HG02798 (cell line): ENCODE data around the gene PRDM10.
"Not testable (repeated sequence)": the region's sequence is repeated elsewhere in the genome, so short reads cannot be mapped to it uniquely, and the experiment has no call there.

ENCODE experiments used
- ATAC-seq: cut with Tn5 transposase; IDR thresholded peaks from one replicate; pipeline ENCODE4 v1.9.1; 2021; ENCODE audit warnings: mild to moderate bottlenecking; ENCODE audit not compliant: unreplicated experiment, poor library complexity

Gene PRDM10

GRCh38 chr11:129978447-129978846 is 24.2 kb downstream of the PRDM10 start:
- no peak for ATAC-seq

DNA sequence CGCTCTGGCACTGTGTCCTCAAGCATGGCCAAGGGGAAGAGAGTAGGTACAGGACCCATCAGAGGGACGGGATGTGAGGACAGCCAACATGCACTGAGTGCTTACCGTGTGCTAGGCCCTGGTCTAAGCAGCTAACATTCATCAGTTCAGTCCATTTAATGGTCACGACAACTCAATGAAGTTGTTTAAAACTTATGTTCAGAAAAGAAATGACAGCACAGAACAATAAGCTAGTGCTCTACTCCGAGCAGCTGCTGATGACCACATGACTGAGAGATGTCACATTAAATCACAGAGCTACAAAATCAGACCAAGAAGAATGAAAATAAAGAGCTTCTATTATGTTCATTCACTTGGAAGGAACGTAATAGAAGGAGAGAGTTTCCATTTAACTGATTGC is 26.3 kb downstream of the PRDM10 start:
- ATAC-seq = no peak

DNA sequence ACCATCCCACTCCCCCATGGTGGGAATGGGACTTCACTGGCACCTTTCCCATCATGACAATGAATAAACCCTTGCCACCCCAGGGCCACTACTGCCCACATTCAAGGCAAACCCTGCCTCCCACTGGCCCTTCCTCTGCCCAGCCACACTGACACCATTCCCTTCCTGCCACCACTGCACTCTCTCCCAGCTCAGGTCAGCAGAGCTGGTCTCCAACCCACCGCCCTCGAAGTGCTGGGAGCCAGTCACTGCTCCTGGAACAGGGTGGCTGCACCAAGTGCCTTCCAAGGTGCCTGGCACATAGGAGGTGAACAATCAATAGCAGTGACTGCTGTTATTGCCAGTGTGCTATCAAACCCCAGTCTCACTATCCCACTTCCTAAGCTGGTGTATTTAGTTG is 27.1 kb downstream of the PRDM10 start:
- ATAC-seq = no peak

DNA sequence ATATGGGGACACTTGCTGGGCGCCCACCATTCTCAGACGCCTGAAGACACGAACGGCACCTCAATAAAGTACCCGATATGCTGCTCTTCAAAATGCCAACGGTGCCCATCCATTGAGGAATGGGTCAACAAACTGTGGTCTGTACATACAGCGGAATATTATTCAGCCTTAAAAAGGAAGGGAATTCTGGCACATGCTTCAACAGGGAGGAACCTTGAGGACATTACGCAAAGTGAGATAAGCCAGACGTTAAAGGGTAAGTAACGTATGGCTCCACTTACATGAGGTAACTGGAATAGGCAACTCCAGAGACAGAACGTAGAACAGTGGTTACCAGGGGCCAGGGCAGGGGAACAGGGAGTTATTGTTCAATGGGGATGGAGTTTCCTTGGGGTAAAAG is 28.0 kb downstream of the PRDM10 start:
- ATAC-seq = no peak

- no peak for ATAC-seq
These were observed 28.4 kb downstream of the PRDM10 start for GRCh38 chr11:129974237-129974636.

DNA sequence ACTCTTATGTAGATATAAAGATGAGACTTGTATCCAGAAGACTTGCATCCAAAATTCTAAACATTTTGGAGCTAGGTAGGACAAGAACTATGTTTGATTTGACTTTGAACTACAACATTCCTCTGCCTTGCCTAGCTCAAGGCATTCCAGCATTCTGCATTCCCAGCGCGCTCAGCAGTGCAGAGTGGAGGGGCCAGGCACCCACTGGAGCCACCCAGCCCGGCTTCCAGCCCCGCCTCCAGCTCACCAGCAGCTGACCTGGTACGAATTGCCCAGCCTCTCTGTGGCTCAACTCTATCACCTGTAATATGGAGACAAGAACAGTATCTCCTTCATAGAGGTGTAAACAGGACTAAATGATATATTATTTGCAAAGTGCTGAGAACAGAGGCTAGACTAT is 28.8 kb downstream of the PRDM10 start:
- no peak for ATAC-seq

GRCh38 chr11:129973068-129973467 is 29.6 kb downstream of the PRDM10 start:
- peak; percentile 77 for ATAC-seq

DNA sequence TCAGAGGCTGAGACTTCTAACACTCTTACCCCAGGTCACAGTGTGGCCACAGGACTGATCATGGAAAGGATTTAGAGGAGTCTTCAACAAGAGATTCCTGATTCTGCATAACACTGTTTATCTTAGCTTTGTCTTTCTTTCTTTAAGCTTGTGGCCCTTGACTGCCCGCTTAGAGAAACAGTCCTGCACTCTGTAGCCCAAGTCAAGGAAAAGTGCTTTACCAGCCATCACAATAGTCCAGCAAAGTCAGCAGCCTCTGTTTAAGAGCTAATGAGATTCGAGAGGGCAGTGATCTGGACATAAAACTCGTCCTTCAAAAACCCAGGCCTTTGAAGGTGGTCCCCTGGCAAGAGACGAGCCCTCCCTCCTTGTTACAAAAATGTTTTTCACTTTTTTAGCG is 30.0 kb downstream of the PRDM10 start:
- no peak for ATAC-seq

DNA sequence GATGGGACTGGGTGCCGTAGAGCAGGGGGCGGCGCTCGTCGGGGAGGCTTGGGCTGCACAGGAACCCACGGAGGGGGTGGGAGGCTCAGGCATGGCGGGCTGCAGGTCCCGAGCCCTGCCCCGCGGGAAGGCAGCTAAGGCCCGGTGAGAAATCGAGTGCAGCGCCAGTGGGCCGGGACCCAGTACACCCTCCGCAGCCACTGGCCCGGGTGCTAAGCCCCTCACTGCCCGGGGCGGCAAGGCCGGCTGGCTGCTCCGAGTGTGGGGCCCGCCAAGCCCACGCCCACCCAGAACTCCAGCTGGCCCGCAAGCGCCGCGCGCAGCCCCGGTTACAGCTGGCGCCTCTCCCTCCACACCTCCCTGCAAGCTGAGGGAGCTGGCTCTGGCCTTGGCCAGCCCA is 30.8 kb downstream of the PRDM10 start:
- ATAC-seq = not testable (repeated sequence)

- ATAC-seq = no peak
These were observed 32.7 kb downstream of the PRDM10 start for GRCh38 chr11:129969920-129970319.

- ATAC-seq = no peak
These were observed 33.8 kb downstream of the PRDM10 start for GRCh38 chr11:129968591-129969419.

GRCh38 chr11:129967996-129968395 is 34.6 kb downstream of the PRDM10 start:
- no peak for ATAC-seq

DNA sequence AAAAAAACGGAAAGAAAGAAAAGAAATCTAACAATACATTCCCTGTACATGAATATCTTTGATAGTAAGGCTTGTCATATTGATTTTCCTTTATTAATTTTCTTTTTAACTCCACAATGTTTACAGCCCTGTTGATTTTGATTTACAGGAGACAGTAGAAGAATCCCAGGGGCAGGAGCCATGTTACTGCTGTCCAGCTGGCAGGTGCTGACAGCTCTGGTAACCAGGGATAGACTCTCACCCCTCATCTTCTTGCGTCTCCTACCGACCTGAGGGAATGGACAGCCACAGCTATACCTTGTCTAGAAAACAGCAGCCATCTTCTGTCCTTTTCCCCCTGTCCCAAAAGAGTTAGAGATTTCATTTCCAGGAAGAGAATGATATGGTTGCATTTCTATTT is 37.4 kb downstream of the PRDM10 start:
- ATAC-seq = no peak

DNA sequence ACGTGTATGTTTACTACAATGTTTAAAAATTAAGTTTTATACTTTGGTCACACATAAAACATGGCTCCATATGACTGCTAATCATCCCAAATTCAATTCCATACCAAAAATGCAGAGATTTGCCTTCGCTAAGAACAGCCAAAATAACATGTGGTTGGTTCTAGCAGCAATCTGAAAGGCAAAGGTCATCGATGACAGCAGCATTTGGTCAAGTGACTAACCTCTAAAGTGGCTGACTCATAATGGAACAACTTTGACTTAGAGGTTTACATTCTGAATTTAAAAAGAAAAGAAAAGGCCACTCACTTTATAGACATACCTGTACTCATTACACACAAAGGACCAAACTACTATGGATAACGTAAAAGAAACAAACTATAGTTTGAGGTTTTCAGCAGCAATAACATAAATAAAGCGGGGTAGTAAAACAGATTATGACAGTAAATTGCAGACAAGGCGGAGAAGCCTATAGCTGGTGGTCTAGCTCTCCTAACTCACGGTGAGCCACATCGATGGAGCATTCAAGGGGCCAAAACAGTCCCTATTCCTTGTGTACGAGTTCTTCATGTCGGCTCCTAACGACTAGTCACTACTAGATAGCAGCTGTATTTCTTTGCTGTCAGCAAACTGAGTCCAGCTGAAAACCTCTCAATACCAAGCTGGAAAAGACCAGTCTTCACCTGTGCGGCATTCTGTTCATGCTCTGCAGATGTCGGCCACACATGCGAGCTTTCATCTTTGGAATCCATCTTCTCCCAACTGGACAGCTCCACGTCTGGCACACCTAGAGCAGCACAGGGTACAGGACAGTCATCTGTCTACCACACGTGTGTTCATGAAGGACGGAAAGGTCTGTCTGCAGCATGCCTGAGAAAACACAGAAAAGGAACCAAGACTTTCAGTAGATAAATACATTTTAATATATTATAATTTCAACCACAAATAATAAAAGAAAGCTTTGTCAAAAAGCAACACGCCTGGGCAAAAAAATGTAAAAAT is 42.1 kb downstream of the PRDM10 start:
- peak; percentile 90 for ATAC-seq

DNA sequence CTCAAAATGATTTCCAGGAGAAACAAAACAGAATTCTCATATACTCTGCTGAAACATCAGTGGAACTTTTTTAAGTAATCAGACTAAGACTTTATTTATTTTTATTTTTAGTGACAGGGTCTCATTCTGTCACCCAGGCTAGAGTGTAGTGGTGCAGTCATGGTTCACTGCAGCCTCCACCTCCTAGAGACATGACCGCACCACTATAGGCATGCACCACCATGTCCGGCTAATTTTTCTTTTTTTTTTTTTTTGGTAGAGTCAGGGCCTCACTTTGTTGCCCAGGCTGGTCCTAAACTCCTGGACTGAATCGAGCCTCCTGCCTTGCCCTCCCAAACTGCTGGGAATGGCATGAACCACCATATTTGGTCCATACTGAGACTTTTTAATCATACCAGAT is 42.9 kb downstream of the PRDM10 start:
- no peak for ATAC-seq

DNA sequence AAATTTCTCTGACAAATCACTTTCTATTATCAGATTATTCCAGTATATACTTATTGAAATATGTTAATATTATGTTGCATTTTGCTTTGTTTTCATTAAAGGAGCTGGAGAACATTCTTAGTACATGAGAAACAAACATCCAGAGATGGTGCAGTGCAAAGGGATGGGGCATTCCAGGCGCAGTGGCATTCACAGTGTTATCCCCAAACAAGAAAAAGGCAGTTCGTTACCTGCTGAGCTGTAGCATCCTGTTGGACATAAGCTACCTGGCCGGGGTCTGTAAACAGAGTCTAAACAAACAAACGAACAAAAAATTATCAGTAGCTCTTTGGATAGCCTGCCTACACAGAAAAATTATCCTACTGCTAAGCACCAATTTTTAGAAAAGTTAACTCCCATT is 47.4 kb downstream of the PRDM10 start:
- no peak for ATAC-seq

DNA sequence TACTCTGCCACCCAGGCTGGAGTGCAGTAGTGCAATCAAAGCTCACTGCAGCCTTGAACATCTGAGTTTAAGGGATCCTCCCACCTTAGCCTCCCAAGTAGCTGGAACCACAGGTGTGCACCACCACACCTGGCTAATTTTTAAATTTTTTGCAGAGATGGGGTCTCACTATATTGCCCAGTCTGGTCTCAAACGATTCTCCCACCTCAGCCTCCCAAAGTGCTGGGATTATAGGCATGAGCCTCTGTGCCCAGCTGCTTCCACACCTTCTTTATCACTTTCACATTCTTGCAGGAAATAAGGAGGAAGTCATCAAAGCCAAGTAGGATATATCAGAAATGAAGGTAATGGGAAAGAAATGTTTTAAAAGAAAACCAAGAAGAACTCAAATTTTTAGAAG is 47.9 kb downstream of the PRDM10 start:
- ATAC-seq = not testable (repeated sequence)

DNA sequence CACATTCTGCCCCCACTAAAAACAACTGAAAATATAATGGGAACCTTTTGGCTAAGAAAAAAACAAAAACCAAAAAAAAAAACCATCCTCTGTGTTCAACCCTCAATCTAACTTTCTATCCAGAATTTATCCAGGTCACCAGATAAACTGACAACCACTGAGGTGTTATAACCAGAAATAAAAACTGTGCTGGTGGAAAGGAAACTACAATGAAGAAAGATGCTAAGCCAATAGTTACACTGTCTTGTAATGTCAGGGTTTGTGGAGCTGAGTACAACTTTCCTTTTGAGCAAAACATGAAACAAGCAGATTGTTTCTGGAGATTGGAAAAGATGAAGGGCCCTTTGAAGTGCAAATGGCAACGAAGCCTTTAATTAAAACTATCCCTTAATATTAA is 50.8 kb downstream of the PRDM10 start:
- ATAC-seq = no peak

GRCh38 chr11:129951201-129951865 is 51.3 kb downstream of the PRDM10 start:
- ATAC-seq = no peak
